GM12872 (cell line): ENCODE results near the gene PRM2.

Source experiments
- TF ChIP-seq, protein P1 (sequence below): IDR thresholded peaks from 3 replicates; pipeline ENCODE4 v1.5.1; 2011; ENCODE audit warnings: low read depth, mild to moderate bottlenecking, low read length, moderate library complexity; ENCODE audit not compliant: insufficient read depth

The PRM2 gene

DNA sequence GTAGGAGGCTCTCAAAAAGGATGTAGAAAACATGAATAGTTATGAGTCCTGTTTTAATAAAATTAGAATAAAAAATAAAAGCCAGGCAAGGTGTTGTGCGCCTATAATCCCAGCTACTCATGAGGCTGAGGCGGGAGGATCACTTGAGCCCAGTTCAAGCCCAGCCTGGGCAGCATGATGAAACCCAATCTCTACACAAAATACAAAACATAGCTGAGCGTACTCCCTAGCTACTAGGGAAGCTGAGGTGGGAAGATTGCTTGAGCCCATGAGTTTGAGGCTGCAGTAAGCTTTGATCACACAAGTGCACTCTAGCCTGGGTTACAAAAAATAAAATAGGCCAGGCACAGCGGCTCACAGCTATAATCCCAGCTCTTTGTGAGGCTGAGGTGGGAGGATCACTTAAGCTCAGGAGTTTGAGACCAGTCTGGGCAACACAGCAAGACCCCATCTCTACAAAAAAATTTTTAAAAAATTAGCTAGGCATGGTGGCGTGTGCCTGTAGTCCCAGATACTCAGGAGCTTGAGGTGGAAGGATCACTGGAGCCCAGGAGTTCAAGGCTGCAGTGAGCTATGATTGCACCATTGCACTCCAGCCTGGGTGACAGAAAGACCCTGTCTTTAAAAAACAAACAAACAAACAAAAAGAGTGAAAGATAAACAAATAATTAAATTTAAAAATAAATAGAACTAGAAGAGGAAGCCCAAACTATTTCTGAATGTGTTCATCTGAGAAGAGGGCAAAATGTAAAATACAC is 22.0 kb upstream of the PRM2 start:
- TF ChIP-seq, protein P1, sequence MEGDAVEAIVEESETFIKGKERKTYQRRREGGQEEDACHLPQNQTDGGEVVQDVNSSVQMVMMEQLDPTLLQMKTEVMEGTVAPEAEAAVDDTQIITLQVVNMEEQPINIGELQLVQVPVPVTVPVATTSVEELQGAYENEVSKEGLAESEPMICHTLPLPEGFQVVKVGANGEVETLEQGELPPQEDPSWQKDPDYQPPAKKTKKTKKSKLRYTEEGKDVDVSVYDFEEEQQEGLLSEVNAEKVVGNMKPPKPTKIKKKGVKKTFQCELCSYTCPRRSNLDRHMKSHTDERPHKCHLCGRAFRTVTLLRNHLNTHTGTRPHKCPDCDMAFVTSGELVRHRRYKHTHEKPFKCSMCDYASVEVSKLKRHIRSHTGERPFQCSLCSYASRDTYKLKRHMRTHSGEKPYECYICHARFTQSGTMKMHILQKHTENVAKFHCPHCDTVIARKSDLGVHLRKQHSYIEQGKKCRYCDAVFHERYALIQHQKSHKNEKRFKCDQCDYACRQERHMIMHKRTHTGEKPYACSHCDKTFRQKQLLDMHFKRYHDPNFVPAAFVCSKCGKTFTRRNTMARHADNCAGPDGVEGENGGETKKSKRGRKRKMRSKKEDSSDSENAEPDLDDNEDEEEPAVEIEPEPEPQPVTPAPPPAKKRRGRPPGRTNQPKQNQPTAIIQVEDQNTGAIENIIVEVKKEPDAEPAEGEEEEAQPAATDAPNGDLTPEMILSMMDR, result no peak

- TF ChIP-seq, protein P1, result peak; percentile 33; the same call in 1 of the 3 replicates
Observed at GRCh38 chr16:11297492-11298142, 21.3 kb upstream of the PRM2 start.

- TF ChIP-seq, protein P1, result no peak
Observed at GRCh38 chr16:11296706-11297491, 20.6 kb upstream of the PRM2 start.

DNA sequence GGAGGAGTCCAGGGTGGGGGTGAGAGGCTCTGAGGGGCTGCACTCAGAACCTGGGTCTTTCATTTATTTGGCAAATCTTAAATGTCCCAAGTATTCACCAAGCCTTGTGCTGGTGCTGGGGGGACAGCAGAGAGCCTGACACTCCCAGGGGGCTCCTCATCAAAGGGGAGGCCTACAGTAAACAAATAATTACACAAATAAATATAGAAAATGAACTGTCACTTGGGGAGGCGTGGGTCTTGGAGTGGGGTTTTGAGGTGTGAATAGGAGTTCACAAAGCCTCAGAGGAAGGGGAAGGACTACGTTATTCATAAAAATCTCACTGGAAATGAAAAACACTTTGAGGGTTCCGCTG is 20.0 kb upstream of the PRM2 start:
- TF ChIP-seq, protein P1, result no peak

DNA sequence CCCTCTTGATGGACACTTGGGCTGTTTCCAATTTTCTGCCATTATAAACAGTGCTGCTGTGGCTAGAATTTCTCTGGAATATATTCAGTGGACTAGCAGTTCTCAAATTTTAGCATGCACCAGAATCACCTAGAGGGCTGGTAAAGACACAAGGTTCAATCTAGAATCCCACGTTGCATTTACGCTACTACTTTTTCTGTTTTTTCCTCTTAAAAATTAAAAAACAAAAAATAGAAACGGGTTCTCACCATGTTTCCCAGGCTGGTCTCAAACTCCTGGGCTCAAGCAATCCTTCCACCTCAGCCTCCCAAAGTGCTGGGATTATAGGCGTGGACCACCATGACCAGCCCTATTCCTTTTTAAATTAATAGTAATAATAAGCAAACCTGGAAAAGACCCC is 19.4 kb upstream of the PRM2 start:
- TF ChIP-seq, protein P1, result no peak

GRCh38 chr16:11292076-11292748 is 15.9 kb upstream of the PRM2 start:
- TF ChIP-seq, protein P1, result no peak
